Middle frontal gyrus (tissue), 1 donor: ENCODE data around the gene LHFPL5.

Experiments used
- DNase-seq: peaks from one replicate; pipeline ENCODE4 v3.0.0-alpha.2; 2015; ENCODE audit warnings: low spot score; ENCODE audit errors: extremely low spot score

The LHFPL5 gene

GRCh38 chr6:35790683-35791082 is 14.5 kb upstream of the LHFPL5 start:
- no peak for DNase-seq

DNA sequence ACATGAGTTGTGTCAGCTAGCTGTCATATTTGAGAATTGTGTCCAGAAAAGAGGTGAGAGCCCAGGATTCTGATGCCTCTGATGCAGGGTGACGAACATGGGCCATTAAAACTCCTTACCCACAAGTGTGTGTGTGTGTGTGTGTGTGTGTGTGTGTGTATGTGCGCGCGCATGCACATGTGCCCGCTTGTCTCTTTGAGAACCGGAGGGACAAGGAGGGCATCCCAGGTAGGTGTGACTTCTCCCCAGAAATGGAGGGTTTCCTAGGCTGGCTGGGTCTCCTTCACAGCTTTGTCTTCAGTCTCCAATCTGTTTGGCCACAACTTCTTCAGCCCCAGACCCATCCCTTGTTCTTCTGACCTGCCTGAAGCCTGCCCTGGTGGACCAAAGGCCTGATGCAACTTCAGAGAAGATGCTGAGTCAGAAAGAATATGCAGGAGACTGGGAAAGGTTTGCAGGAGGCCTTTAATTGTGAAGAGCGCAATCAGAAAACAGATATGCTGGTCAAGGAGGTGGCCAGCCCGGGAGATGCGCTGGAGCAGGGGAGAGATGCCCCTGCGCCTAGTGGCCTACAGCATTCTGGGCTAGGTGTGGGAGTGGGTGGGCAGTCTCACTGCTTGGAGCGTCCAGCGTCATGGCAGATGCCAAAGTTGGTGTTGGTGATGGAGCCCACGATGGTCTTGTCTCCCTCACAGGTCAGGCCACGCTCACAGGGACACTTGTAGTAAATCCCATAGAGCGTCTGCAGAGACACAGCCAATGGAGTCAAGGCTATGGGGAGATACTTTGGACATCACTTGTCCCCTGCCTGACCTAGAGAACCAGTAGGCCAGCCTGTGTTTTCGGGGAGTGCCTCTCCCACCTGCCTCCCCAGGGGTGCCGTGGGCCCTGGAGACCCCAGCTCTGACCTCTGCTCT is 10.4 kb upstream of the LHFPL5 start:
- DNase-seq, result no peak

GRCh38 chr6:35795453-35796071 is 9.6 kb upstream of the LHFPL5 start:
- DNase-seq, result no peak

- no peak for DNase-seq
Observed at GRCh38 chr6:35796236-35796635, 8.9 kb upstream of the LHFPL5 start.

- no peak for DNase-seq
Observed at GRCh38 chr6:35797837-35798526, 7.2 kb upstream of the LHFPL5 start.

DNA sequence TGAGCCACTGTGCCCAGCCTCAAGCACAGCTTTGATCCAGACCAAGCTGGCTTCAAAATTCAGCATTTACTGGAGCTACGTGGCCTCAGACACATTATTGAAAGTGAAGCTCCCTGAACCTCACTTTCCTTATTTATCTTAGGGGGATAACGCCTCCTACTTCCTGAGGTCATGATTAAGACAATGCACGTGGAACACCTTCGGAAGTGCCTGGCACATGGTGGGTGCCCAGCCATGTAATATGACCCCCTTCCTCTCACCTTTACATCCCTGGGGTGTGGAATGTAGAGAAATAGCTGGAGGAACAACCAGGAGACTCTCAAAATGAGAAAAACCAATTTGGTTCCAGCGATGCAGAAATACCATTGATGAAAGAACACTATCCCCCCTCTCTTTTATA is 6.4 kb upstream of the LHFPL5 start:
- no peak for DNase-seq

- DNase-seq, result no peak
Observed at GRCh38 chr6:35801148-35801547, 4.0 kb upstream of the LHFPL5 start.

DNA sequence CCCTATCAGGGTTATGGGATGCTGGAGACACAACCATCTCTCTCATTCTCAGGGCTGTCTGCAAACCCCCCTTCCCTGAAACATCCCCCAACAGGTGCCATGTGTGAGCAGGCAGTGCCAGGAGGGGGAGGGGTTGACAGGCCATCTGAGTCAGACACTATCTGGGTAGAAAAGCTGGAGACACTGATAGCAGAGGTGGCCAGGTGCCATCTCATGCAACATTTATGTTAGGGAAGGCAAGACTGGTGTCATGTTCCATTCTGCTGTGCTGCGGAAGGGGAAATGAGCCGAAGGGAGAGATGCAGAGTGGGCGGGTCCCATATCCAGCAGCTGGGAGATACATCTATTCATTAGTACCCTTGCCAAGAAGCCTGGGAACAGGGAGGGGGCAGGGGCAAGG is 3.5 kb downstream of the LHFPL5 start:
- DNase-seq, result no peak

DNA sequence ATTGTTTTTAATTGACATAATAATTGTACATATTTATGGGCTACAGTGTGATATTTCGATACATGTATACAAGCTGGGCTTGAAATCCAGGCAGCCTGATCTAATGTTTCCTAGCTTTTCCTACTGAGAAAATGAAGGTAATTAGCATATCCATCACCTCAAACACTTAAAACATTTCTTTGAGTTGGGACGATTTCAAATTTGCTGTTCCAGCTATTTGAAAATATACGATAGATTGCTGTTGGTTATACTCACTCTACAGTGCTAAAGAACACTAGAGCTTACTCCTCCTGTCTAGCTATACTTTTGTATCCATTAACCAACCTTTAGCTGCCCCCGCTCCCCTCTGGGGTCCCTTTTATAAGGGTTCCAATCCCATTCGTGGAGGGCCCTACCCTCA is 4.7 kb downstream of the LHFPL5 start:
- DNase-seq, result no peak

GRCh38 chr6:35810971-35811698 is 6.0 kb downstream of the LHFPL5 start:
- DNase-seq, result no peak

- DNase-seq, result no peak
Observed at GRCh38 chr6:35811699-35811995, 6.5 kb downstream of the LHFPL5 start.

GRCh38 chr6:35817515-35817914 is 12.4 kb downstream of the LHFPL5 start:
- DNase-seq, result no peak

- no peak for DNase-seq
Observed at GRCh38 chr6:35823601-35824000, 18.4 kb downstream of the LHFPL5 start.

DNA sequence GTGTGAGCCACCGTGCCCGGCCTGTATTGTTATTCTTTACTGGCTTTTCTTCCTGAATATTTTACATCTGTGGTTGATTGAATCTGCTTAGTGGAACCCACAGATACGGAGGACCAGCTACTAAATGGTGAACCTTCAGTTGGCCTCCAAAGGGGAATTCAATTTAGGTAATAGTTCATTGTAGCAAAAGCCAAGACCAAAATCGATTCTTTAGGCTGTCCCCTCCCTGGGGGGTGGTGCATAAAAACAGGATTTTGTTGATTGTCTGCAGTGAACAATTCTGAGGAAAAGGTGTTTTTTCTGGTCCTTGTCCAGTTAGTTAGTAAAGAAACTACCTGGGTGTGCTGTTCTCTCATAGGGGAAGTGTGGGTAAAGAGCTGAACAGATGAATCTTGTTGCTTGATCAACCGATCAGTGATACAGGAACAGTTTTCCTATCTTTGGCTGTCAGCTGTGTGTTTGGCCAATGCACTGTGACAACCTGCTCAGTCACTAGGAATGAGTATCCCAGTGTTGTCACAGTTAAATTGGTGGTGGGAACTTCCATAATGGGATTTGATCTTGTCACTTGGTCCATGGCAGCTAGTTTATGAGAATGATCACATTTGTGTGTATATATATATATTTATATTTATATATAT is 19.5 kb downstream of the LHFPL5 start:
- DNase-seq, result no peak

DNA sequence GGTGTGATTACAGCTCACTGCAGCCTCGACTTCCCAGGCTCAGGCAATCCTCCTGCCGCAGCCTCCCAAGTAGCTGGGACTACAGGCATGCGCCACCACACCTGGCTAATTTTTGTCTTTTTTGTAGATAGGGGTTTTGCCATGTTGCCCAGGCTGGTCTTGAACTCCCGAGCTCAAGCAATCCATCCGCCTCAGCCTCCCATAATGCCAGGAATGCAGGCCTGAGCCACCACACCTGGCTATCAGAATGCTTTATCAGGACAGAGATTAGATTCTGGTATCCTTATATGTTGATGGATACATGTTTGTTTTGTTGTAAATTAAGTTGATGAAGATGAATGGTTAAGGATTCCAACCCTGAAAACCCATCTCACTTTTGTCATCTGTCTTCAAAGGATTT is 24.2 kb downstream of the LHFPL5 start:
- DNase-seq, result no peak

- DNase-seq, result no peak
Observed at GRCh38 chr6:35831257-35832007, 26.3 kb downstream of the LHFPL5 start.

GRCh38 chr6:35833536-35833935 is 28.4 kb downstream of the LHFPL5 start:
- no peak for DNase-seq

DNA sequence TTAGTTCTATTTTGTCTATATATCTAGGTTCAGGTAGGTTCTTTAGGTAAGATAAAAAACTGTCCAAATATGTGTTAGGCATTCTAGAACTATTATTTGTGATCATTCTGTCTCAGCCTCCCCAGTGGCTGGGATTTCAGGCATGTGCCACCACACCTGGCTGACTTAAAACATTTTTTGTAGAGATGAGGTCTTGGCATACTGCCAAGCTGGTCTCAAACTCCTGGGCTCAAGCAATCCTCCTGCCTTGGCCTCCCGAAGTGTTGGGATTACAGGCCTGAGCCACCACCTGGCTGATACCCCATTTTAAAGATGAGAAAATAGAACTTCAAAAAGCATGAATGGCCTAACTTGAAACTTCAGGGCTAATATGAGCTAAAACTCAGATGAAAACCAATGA is 33.9 kb downstream of the LHFPL5 start:
- DNase-seq, result no peak

- DNase-seq, result no peak
Observed at GRCh38 chr6:35842381-35842780, 37.2 kb downstream of the LHFPL5 start.

GRCh38 chr6:35844290-35844689 is 39.1 kb downstream of the LHFPL5 start:
- no peak for DNase-seq

GRCh38 chr6:35850208-35850607 is 45.1 kb downstream of the LHFPL5 start:
- DNase-seq, result no peak
